GF-D8 (cell line): Measurements from ENCODE around the gene PPP1R12A.
"Not testable (repeated sequence)": the region's sequence is repeated elsewhere in the genome, so short reads cannot be mapped to it uniquely, and the experiment has no call there.

Experiments
- DNase-seq: peaks from one replicate; lab custom pipeline; 2025; lab: John Stamatoyannopoulos, UW

The PPP1R12A gene

GRCh38 chr12:79841248-79841877 lies 93.5 kb downstream of the PPP1R12A start:
- DNase-seq: no peak

- DNase-seq: no peak
These were observed 96.5 kb downstream of the PPP1R12A start for GRCh38 chr12:79838359-79838758.

GRCh38 chr12:79837575-79837974 lies 97.3 kb downstream of the PPP1R12A start:
- DNase-seq: no peak

GRCh38 chr12:79835377-79835843 lies 99.5 kb downstream of the PPP1R12A start:
- no peak for DNase-seq

- no peak for DNase-seq
These were observed 100.1 kb downstream of the PPP1R12A start for GRCh38 chr12:79834712-79835376.

DNA sequence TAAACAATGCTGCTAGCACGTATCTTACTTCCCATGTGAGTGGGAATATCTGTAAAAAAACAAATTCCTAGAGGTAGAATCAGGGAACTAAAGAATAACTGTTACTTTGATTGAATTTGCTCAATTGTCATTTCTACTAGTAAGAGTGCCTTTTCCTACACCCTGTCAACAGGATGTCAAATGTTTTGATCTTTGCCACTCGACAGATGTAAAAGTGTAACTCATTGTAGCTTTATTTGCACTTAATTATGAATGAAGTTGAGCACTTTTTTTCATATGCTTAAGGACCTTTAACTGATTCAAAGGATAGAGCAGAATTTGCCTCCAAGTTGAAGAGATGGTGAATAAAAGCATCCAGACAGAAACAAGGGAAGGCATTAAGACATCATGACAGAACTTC lies 104.5 kb downstream of the PPP1R12A start:
- DNase-seq: no peak

- no peak for DNase-seq
These were observed 106.0 kb downstream of the PPP1R12A start for GRCh38 chr12:79828924-79829323.

DNA sequence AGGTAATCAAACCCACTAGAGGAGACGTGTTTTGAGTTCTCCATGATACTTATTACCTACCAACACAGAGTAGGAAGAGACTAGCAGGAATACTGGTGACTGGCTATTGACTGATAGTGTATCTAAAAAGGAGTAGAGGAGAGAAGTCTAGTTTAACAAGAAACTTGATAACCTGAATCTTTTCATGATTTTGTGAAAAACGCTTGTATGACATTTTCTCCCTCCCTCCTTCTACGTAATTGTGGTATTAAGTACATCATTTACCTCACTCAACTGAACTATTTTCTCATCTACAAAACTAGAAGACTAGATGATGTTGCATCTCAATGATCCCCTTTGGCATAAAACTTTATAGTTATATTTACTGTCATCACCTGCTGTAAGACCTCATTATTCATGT lies 107.4 kb downstream of the PPP1R12A start:
- DNase-seq: no peak

- no peak for DNase-seq
These were observed 108.4 kb downstream of the PPP1R12A start for GRCh38 chr12:79826267-79827128.

- no peak for DNase-seq
These were observed 112.4 kb downstream of the PPP1R12A start for GRCh38 chr12:79822475-79822874.

DNA sequence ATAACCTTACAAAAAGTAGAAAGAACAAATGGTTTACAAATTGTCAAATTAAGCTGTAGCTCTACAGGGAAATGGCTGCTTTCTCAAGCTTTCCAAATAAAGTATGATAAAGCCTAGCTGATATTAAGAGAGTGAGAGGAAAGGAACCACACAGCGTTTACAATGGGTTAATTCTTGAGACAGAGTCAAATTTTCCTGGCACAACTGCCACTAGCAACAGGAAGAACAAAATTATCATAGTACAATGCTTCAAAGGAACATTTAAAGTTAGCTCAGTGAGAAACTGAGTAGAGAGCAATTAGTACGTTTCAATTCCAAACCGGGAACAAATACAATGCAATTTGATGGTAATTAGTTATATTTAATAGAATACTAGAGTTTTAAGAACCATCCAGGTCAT lies 116.0 kb downstream of the PPP1R12A start:
- DNase-seq: no peak

DNA sequence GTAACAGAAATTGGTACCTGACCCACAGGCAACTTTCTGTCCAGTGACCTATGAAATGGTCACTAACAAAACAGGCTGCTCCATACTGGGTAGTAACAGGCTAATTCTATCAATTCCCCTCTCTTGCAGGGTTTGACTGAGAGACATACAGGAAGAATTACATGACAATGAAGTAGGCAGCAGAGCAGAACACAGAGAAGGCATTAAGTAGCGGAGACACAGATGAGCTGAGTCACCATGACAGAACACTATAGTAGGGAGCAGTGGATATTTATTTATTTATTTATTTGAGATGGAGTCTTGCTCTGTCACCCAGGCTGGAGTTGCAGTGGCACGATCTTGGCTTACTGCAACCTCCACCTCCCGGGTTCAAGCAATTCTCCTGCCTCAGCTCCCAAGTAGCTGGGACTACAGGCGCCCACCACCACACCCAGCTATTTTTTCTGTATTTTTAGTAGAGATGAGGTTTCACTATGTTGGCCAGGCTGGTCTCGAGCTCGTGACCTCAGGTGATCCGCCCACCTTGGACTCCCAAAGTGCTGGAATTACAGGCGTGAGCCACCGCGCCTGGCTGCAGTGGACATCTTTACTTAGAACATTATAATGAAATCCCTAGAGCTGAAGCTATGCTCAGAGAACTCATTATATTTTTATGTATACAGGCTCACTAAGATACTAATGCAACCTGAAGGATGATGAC lies 150.4 kb downstream of the PPP1R12A start:
- not testable (repeated sequence) for DNase-seq

DNA sequence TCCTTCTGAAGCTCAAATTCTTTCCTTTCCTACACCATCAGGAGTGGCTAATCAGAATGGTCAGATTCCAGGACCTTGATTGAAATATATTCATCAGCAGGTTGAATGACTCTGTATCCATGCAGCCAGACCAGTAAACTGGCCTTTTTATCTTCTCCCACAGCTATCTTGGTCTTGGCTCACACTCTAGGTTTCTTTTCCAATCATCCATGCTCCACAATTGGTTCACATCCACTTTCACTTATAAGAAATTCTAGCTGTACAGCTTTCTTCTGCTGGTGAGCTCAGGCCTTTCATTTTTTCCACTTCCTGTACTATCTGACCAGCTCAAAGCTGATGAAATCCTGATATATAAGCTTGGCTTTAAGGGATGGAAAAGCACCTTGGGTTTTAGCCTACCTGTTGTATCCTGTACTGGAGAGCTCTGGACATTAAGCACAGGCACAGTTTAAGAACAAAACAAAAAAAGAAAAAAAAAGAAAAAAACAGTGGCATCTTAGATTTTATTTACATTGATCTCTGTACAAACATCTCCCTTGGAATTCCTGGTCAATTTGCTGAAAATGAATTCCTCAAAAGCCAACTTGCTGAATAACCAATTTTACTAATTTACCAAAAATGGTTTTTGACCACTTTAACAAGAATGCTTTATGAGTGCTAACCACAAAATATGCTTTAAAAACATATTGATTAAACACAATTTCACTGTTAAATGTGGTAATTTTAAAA lies 152.6 kb downstream of the PPP1R12A start:
- no peak for DNase-seq

GRCh38 chr12:79778802-79779448 lies 156.0 kb downstream of the PPP1R12A start:
- DNase-seq: no peak

GRCh38 chr12:79776111-79776510 lies 158.8 kb downstream of the PPP1R12A start:
- DNase-seq: no peak

- DNase-seq: no peak
These were observed 159.4 kb downstream of the PPP1R12A start for GRCh38 chr12:79775355-79776027.

- no peak for DNase-seq
These were observed 161.0 kb downstream of the PPP1R12A start for GRCh38 chr12:79773896-79774295.

- no peak for DNase-seq
These were observed 164.9 kb downstream of the PPP1R12A start for GRCh38 chr12:79769860-79770485.

DNA sequence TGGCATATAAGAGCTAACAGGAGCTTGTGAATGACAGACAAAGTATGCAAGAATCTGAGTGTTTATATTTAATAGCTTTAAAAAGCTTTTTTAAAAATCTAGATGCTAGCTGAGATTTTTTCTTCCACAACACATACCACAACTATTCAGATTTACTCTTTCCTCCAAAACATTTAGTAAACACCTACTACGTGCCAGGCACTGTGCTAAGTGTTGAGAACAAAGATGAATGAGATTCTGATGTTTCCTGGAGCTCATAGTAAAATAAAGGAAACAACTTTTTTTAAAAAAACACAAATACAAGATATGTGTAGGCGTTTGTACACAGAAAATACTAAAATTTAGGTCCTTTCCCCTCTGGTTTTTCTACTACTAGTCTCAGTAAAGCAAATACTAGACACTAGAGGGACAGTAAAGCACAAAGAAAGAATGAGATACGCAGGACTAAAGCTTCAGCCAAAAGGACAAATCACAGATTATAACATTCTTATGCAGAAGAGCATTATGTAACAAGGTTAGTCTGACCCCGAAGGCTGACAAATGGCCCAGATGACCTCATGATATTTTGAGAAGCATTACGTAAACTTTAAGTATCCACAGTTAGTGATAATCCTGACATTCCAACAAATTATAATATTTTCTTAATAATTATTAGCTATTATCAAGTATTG lies 165.6 kb downstream of the PPP1R12A start:
- DNase-seq: no peak
